CD14-positive monocyte (primary cell): ENCODE results near the gene ANO2. TPM values are rescaled to one million over a fixed set of nuclear protein-coding genes. Genes with fewer than 3 reads are reported as not detected.

Experiments used
- DNase-seq, 3 donors: peaks; one replicate each; pipeline ENCODE4 v3.0.0-alpha.2; 2011 to 2022
- H2AFZ ChIP-seq: 2 replicates; pipeline ENCODE4 v1.6.0; 2012; ENCODE audit warnings: mild to moderate bottlenecking, low read depth, low read length, inconsistent platforms; ENCODE audit not compliant: insufficient read depth, poor library complexity, severe bottlenecking
- H3K27ac ChIP-seq, 2 donors: 1 replicate in 1 of 2; 2 replicates in 1 of 2; pipeline ENCODE4 v1.5.1; 2012 to 2013; ENCODE audit warnings: low read length in 2 of 2, control low read depth in 1 of 2, inconsistent platforms in 1 of 2, low read depth in 1 of 2, mild to moderate bottlenecking in 1 of 2
- H3K27me3 ChIP-seq, 2 donors: one replicate each; pipeline versions ENCODE4 v1.6.0 to v1.6.1; 2011 to 2013; ENCODE audit warnings: low read length in 2 of 2; ENCODE audit not compliant: control insufficient read depth in 2 of 2, insufficient read depth in 2 of 2
- H3K36me3 ChIP-seq, 2 donors: replicated peaks in 1 of 2; 1 replicate in 1 of 2; 2 replicates in 1 of 2; pipeline versions ENCODE4 v1.5.1 to v1.6.1; 2012 to 2013; ENCODE audit warnings: low read length in 2 of 2, control low read depth in 1 of 2, inconsistent platforms in 1 of 2, mild to moderate bottlenecking in 1 of 2; ENCODE audit not compliant: insufficient read depth in 2 of 2, control insufficient read depth in 1 of 2
- H3K4me1 ChIP-seq, 2 donors: 1 replicate in 1 of 2; 2 replicates in 1 of 2; pipeline versions ENCODE4 v1.5.1 to v1.6.1; 2012 to 2013; ENCODE audit warnings: low read length in 2 of 2, control low read depth in 1 of 2, inconsistent platforms in 1 of 2, mild to moderate bottlenecking in 1 of 2, moderate library complexity in 1 of 2; ENCODE audit not compliant: insufficient read depth in 2 of 2, control insufficient read depth in 1 of 2
- H3K4me2 ChIP-seq: replicated peaks from 2 replicates; pipeline ENCODE3; 2012; ENCODE audit warnings: low read length, moderate library complexity, mild to moderate bottlenecking; ENCODE audit not compliant: poor library complexity, severe bottlenecking; ENCODE audit errors: extremely low read depth
- H3K4me3 ChIP-seq, 3 experiments: fragments of 200-600 bp in 1 of 3; sonication (generic) in 1 of 3; replicated peaks in 1 of 3; 1 replicate in 2 of 3; 2 replicates in 1 of 3; pipeline ENCODE4 v1.5.1; 2011 to 2013; ENCODE audit warnings: low read length in 3 of 3, mild to moderate bottlenecking in 3 of 3, control low read depth in 2 of 3, low read depth in 2 of 3, inconsistent platforms in 1 of 3, moderate library complexity in 1 of 3
- H3K79me2 ChIP-seq: 2 replicates; pipeline ENCODE4 v1.6.0; 2012; ENCODE audit warnings: mild to moderate bottlenecking, control low read depth, inconsistent platforms, low read length, moderate library complexity; ENCODE audit not compliant: insufficient read depth
- H3K9ac ChIP-seq: 2 replicates; pipeline ENCODE4 v1.6.0; 2017; ENCODE audit warnings: low read length, mild to moderate bottlenecking; ENCODE audit not compliant: insufficient read depth, poor library complexity, severe bottlenecking
- H3K9me3 ChIP-seq, 2 donors: replicated peaks in 1 of 2; 1 replicate in 1 of 2; 2 replicates in 1 of 2; pipeline versions ENCODE4 v1.5.1 to v1.6.1; 2012 to 2013; ENCODE audit warnings: low read length in 2 of 2, control low read depth in 1 of 2; ENCODE audit not compliant: control insufficient read depth in 1 of 2, insufficient read depth in 1 of 2
- H4K20me1 ChIP-seq: 2 replicates; pipeline ENCODE4 v1.6.0; 2012; ENCODE audit warnings: mild to moderate bottlenecking, low read length, control low read depth, moderate library complexity; ENCODE audit not compliant: insufficient read depth
- H3K27ac Mint-ChIP-seq, 7 donors: one replicate each; pipeline ENCODE4 v1.8.0; 2020; ENCODE audit warnings: mild to moderate bottlenecking in 7 of 7, mixed read lengths in 7 of 7, moderate library complexity in 6 of 7, inconsistent platforms in 2 of 7
- H3K27me3 Mint-ChIP-seq, 3 donors: one replicate each; pipeline ENCODE4 v1.8.0; 2021 to 2022; ENCODE audit warnings: low read depth in 3 of 3, mild to moderate bottlenecking in 3 of 3, mixed read lengths in 3 of 3, moderate library complexity in 3 of 3, inconsistent platforms in 1 of 3
- H3K36me3 Mint-ChIP-seq, 2 donors: one replicate each; pipeline ENCODE4 v1.8.0; 2020; ENCODE audit warnings: mixed read lengths in 2 of 2, inconsistent platforms in 1 of 2, mild to moderate bottlenecking in 1 of 2
- H3K4me1 Mint-ChIP-seq: one replicate; pipeline ENCODE4 v1.8.0; 2020; ENCODE audit warnings: mild to moderate bottlenecking, mixed read lengths
- H3K4me3 Mint-ChIP-seq, 2 donors: one replicate each; pipeline ENCODE4 v1.8.0; 2020; ENCODE audit warnings: mild to moderate bottlenecking in 2 of 2, mixed read lengths in 2 of 2, moderate library complexity in 1 of 2
- H3K9me3 Mint-ChIP-seq, 7 donors: one replicate each; pipeline ENCODE4 v1.8.0; 2020 to 2022; ENCODE audit warnings: mixed read lengths in 7 of 7, mild to moderate bottlenecking in 6 of 7, moderate library complexity in 6 of 7, inconsistent platforms in 2 of 7
- CTCF ChIP-seq: fragments of 200-600 bp; IDR thresholded peaks from one replicate; pipeline ENCODE4 v1.8.0; 2022; ENCODE audit warnings: antibody characterized with exemption, mild to moderate bottlenecking
- WGBS: methylation state at CpG from one replicate; pipeline ENCODE4 v1.1.5; 2013; ENCODE audit warnings: missing lambda C conversion rate; ENCODE audit not compliant: insufficient coverage; 5-methylcytosine and 5-hydroxymethylcytosine counted together
- intact Hi-C, 2 donors: fragments of 100-400 bp; cut with micrococcal nuclease; formaldehyde crosslinking; loops; one replicate each; pipeline versions ENCODE4 v1.15.0 to v1.15.1; 2023
- polyA plus RNA-seq, 3 donors: library from polyadenylated mRNA; depleted of rRNA in 1 of 3; unstranded in 2 of 3; stranded (reverse) in 1 of 3; fragments of 300-500 nt in 2 of 3; fragments of >200 nt in 1 of 3; fragmentation: Illumina TruSeq in 2 of 3; gene quantifications; 1 replicate in 2 of 3; 2 replicates in 1 of 3; pipeline ENCODE4 v1.2.3, GENCODE V29; 2012 to 2021

Gene ANO2
- polyA plus RNA-seq, 3 donors, result not detected

GRCh38 chr12:5787828-5788227, 157.2 kb downstream of the ANO2 start:
- Mint-ChIP-seq H3K36me3 (no peaks in the 10 kb centered on the region), H3K4me3 (no peak overlapping the region), H3K27ac (no peak overlapping the region), H3K9me3 (peaks cover 0 to 5% (median 2%) of the 10 kb centered on the region in 7 donors), H3K4me1 (no peaks in the 10 kb centered on the region), H3K27me3 (peaks cover 4 to 8% (median 6%) of the 10 kb centered on the region in 3 donors)
- H3K9ac ChIP-seq, result no peak overlapping the region
- no peaks in the 10 kb centered on the region for H3K9me3 ChIP-seq
- H3K4me3 ChIP-seq, result no peak overlapping the region
- H3K4me1 ChIP-seq, result no peaks in the 10 kb centered on the region
- DNase-seq, result no peak
- H3K79me2 ChIP-seq, result no peaks in the 10 kb centered on the region
- no peaks in the 10 kb centered on the region for H4K20me1 ChIP-seq
- no peaks in the 10 kb centered on the region for H3K36me3 ChIP-seq
- H3K27me3 ChIP-seq, result peaks cover 0 to 3% of the 10 kb centered on the region in 2 donors
- intact Hi-C loops, result no loop called here
- H3K27ac ChIP-seq, result no peak overlapping the region
- H3K4me2 ChIP-seq, result no peak overlapping the region
- no peak overlapping the region for H2AFZ ChIP-seq
- WGBS, result 100% methylated on average over 5 of the region's 5 CpGs
- no peak for TF ChIP-seq CTCF

- Histone ChIP-seq H3K4me1 (no peaks in the 10 kb centered on the region), H3K79me2 (no peaks in the 10 kb centered on the region), H3K9ac (no peak overlapping the region), H3K27ac (no peak overlapping the region), H4K20me1 (no peaks in the 10 kb centered on the region), H2AFZ (no peak overlapping the region), H3K9me3 (no peaks in the 10 kb centered on the region), H3K36me3 (no peaks in the 10 kb centered on the region), H3K27me3 (peaks cover 0 to 4% of the 10 kb centered on the region in 2 donors), H3K4me2 (no peak overlapping the region), H3K4me3 (no peak overlapping the region)
- Mint-ChIP-seq H3K9me3 (peaks cover 0 to 5% (median 2%) of the 10 kb centered on the region in 7 donors), H3K36me3 (no peaks in the 10 kb centered on the region), H3K27ac (no peak overlapping the region), H3K4me1 (no peaks in the 10 kb centered on the region), H3K27me3 (peaks cover 4% of the 10 kb centered on the region in 3 donors), H3K4me3 (no peak overlapping the region)
- DNase-seq, result no peak
- 95% methylated on average over 2 of the region's 5 CpGs for WGBS
- TF ChIP-seq CTCF, result no peak
- intact Hi-C loops, result no loop called here
Observed at GRCh38 chr12:5785601-5786000, 159.5 kb downstream of the ANO2 start.
